Measurements from ENCODE around the gene CARMIL1.

The CARMIL1 gene

GRCh38 chr6:25387911-25388310 is 108.7 kb downstream of the CARMIL1 start:
- no peak overlapping the region for H3K27ac ChIP-seq (ENCODE audit: low read length)
- H3K9ac ChIP-seq (ENCODE audit: low read length), result no peak overlapping the region
- no peaks in the 10 kb centered on the region for H3K27me3 ChIP-seq (ENCODE audit: low read depth, low read length)
- no peaks in the 10 kb centered on the region for H3K79me2 ChIP-seq (ENCODE audit: low read length)
- no peak overlapping the region for H3K4me2 ChIP-seq (ENCODE audit: low read length)
- no peaks in the 10 kb centered on the region for H3K36me3 ChIP-seq (replicated peaks; ENCODE audit: low read depth, low read length)
- no peak overlapping the region for H3K4me3 ChIP-seq (ENCODE audit: low read length)
- TF ChIP-seq CTCF (IDR thresholded peaks at IDR 0.05; ENCODE audit: low read depth, low read length), result no peak
- no peak for TF ChIP-seq EZH2phosphoT487 (IDR thresholded peaks at IDR 0.05; ENCODE audit: low read depth)
- H4K20me1 ChIP-seq (ENCODE audit: insufficient read depth, low read length), result no peaks in the 10 kb centered on the region
- H3K4me1 ChIP-seq (ENCODE audit: low read length), result no peaks in the 10 kb centered on the region
- peaks cover 4% of the 10 kb centered on the region; the same call in 1 of the 2 replicates for H3K9me3 ChIP-seq (ENCODE audit: insufficient read depth, low read length)
- H2AFZ ChIP-seq (ENCODE audit: low read depth, low read length), result no peak overlapping the region

GRCh38 chr6:25388776-25389175 is 109.6 kb downstream of the CARMIL1 start:
- H3K79me2 ChIP-seq (ENCODE audit: low read length), result no peaks in the 10 kb centered on the region
- no peak overlapping the region for H3K4me2 ChIP-seq (ENCODE audit: low read length)
- no peaks in the 10 kb centered on the region for H3K27me3 ChIP-seq (ENCODE audit: low read depth, low read length)
- no peak overlapping the region for H2AFZ ChIP-seq (ENCODE audit: low read depth, low read length)
- H3K9me3 ChIP-seq (ENCODE audit: insufficient read depth, low read length), result peaks cover 4% of the 10 kb centered on the region; the same call in 1 of the 2 replicates
- no peaks in the 10 kb centered on the region for H3K36me3 ChIP-seq (replicated peaks; ENCODE audit: low read depth, low read length)
- no peaks in the 10 kb centered on the region for H4K20me1 ChIP-seq (ENCODE audit: insufficient read depth, low read length)
- no peak overlapping the region for H3K27ac ChIP-seq (ENCODE audit: low read length)
- TF ChIP-seq EZH2phosphoT487 (IDR thresholded peaks at IDR 0.05; ENCODE audit: low read depth) (no peak), CTCF (IDR thresholded peaks at IDR 0.05; ENCODE audit: low read depth, low read length) (no peak)
- H3K4me3 ChIP-seq (ENCODE audit: low read length), result no peak overlapping the region
- no peaks in the 10 kb centered on the region for H3K4me1 ChIP-seq (ENCODE audit: low read length)
- H3K9ac ChIP-seq (ENCODE audit: low read length), result no peak overlapping the region

- H3K27ac ChIP-seq (ENCODE audit: low read length), result no peak overlapping the region
Measured at GRCh38 chr6:25389471-25389870, 110.3 kb downstream of the CARMIL1 start.

GRCh38 chr6:25392372-25392771 is 113.2 kb downstream of the CARMIL1 start:
- TF ChIP-seq CTCF (IDR thresholded peaks at IDR 0.05; ENCODE audit: low read depth, low read length) (no peak), EZH2phosphoT487 (IDR thresholded peaks at IDR 0.05; ENCODE audit: low read depth) (no peak)
- H3K9ac ChIP-seq (ENCODE audit: low read length), result no peak overlapping the region
- no peak overlapping the region for H3K27ac ChIP-seq (ENCODE audit: low read length)
- no peaks in the 10 kb centered on the region for H3K36me3 ChIP-seq (replicated peaks; ENCODE audit: low read depth, low read length)
- no peaks in the 10 kb centered on the region for H3K79me2 ChIP-seq (ENCODE audit: low read length)
- no peaks in the 10 kb centered on the region for H3K4me1 ChIP-seq (ENCODE audit: low read length)
- no peak overlapping the region for H3K4me3 ChIP-seq (ENCODE audit: low read length)
- H2AFZ ChIP-seq (ENCODE audit: low read depth, low read length), result no peak overlapping the region
- peaks cover 4% of the 10 kb centered on the region; the same call in 1 of the 2 replicates for H3K9me3 ChIP-seq (ENCODE audit: insufficient read depth, low read length)
- no peaks in the 10 kb centered on the region for H4K20me1 ChIP-seq (ENCODE audit: insufficient read depth, low read length)
- H3K27me3 ChIP-seq (ENCODE audit: low read depth, low read length), result peaks cover 3% of the 10 kb centered on the region; the same call in 1 of the 2 replicates
- H3K4me2 ChIP-seq (ENCODE audit: low read length), result no peak overlapping the region

More at GRCh38 chr6:25389471-25389870, 110.3 kb downstream of the CARMIL1 start:
- Histone ChIP-seq H3K4me1 (ENCODE audit: low read length) (no peaks in the 10 kb centered on the region), H3K9me3 (ENCODE audit: insufficient read depth, low read length) (peaks cover 4% of the 10 kb centered on the region; the same call in 1 of the 2 replicates), H2AFZ (ENCODE audit: low read depth, low read length) (no peak overlapping the region), H3K27me3 (ENCODE audit: low read depth, low read length) (no peaks in the 10 kb centered on the region; the same call in 1 of the 2 replicates), H4K20me1 (ENCODE audit: insufficient read depth, low read length) (no peaks in the 10 kb centered on the region), H3K79me2 (ENCODE audit: low read length) (no peaks in the 10 kb centered on the region), H3K4me3 (ENCODE audit: low read length) (no peak overlapping the region), H3K36me3 (replicated peaks; ENCODE audit: low read depth, low read length) (no peaks in the 10 kb centered on the region), H3K9ac (ENCODE audit: low read length) (no peak overlapping the region), H3K4me2 (ENCODE audit: low read length) (no peak overlapping the region)
- TF ChIP-seq EZH2phosphoT487 (IDR thresholded peaks at IDR 0.05; ENCODE audit: low read depth) (no peak), CTCF (IDR thresholded peaks at IDR 0.05; ENCODE audit: low read depth, low read length) (no peak)
